GM18951 (cell line): ENCODE measurements around the gene PAWR.

ENCODE experiments used
- POLR2A ChIP-seq: IDR thresholded peaks from 4 replicates; pipeline ENCODE4 v1.6.1; 2011; ENCODE audit warnings: mild to moderate bottlenecking; ENCODE audit not compliant: insufficient read length, insufficient read depth; ENCODE audit errors: extremely low read depth
- in situ Hi-C: fragments of 300-500 bp; cut with MboI; formaldehyde crosslinking; loops from one replicate; pipeline ENCODE4 v1.12.0; 2022; ENCODE audit warnings: low sequenced_read_pairs, mixed read lengths, inconsistent platforms; ENCODE audit not compliant: unreplicated experiment

PAWR gene

DNA sequence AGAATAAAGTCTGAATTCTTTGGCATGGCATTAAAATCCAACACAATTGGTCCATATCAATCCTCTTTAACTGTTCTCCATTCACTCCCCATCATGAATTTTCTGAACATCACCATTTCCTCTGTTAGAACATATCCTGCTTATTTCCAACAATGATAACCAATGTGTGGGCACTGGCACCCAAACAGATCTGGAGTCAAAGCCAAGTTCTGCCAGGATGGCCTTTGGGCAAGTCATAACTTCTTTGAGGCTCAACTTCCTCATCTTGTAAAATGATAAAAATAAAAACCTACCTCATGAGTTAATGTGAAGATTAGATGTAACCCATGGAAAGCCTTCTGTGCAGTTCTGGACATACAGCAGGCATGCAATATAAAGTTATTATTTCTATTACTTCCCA is 12.5 kb downstream of the PAWR start:
- TF ChIP-seq POLR2A = no peak
- in situ Hi-C loops = loop anchor here (25.0 kb wide), 1 partner anchor 116 kb away; no protein-coding TSS in a partner anchor

DNA sequence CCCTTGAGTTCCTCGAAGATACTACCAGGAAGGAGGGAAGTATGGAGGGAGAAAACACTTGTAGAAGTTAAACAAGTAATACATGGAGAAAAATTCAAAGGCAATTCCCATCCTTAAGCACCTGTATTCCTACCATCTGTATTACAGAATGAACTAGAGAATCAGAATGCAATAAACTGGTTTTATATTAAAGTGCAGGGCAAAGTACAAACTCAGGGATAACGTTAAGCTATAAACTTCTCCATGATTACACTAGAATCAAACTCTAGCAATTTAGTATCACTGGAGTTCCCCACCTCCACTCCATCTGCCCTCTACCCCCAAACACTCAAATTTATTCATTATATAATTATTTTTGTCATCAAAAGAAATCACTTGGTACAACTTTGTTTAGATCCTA is 13.1 kb downstream of the PAWR start:
- TF ChIP-seq POLR2A = no peak
- in situ Hi-C loops = loop anchor here (25.0 kb wide), 1 partner anchor 115 kb away; no protein-coding TSS in a partner anchor

DNA sequence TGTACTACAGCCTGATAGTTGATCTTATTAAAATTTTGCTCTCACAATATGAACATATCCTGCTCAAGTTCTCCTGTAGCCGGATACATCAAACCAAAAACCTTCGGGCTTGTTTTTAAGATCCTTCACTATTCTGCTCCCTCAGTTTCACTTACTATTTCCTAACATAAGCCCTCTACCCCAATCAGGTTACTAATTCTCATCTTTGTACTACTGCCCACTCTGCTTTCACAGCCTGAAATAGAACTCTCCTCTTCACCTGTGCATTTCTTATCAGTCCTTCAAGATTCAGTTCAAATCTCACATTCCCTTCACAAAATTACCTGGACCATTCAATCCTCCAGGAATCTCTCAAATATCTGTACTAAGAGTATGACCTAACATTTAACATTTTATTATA is 14.2 kb downstream of the PAWR start:
- in situ Hi-C loops = loop anchor here (25.0 kb wide), 1 partner anchor 114 kb away; no protein-coding TSS in a partner anchor
- TF ChIP-seq POLR2A = no peak

DNA sequence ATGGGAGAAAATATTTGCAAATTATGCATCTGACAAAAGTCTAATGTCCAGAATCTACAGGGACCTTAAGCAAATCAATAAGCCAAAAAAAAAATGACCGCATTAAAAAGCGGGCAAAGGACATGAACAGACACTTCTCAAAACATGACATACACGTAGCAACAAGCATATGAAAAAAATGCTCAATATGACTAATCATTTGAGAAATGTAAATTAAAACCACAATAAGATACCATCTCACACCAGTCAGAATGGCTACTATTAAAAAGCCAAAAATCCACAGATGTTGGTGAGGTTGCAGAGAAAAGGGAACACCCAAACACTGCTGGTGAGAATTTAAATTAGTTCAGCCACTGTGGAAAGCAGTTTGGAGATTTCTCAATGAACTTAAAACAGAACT is 16.1 kb downstream of the PAWR start:
- no peak for TF ChIP-seq POLR2A
- in situ Hi-C loops = loop anchor here (25.0 kb wide), 1 partner anchor 112 kb away; no protein-coding TSS in a partner anchor

DNA sequence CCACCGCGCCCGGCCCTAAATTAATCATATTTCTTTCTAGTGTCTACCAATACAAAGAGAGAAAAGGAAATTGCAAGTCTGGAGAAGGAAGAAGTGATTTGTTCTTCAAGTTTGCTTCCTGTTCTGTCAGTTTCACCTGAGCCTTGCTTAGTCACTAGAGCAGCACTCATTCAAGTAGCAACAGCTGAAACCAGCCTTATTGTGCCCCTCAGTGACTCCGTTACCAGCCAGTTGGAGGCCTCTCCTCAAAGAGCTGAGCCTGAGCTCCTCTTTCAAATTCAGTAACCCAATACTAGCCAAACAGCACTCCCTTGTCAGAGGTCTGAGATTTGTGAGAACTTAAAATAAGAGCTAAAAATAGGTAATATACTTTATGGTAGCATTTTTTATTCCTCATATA is 17.4 kb downstream of the PAWR start:
- no peak for TF ChIP-seq POLR2A
- in situ Hi-C loops = no loop called here

DNA sequence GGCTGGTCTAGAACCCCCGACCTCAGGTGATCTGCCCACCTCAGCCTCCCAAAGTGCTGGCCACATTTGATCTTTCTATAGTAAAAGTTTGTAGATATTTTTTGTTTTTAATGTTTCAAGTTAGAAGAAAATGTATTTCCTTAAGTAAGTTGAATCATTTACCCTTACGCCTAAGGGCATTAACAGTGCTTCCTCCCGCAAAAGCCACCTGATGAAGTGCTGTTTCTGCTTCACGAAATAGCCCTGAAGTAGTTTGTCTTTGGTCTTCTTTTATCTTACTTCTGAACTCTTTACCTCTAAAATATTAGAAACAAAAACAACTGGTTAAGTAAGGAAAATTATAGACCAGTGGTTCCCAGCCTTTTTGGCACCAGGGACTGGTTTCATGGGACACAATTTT is 22.7 kb downstream of the PAWR start:
- no peak for TF ChIP-seq POLR2A
- in situ Hi-C loops = no loop called here

DNA sequence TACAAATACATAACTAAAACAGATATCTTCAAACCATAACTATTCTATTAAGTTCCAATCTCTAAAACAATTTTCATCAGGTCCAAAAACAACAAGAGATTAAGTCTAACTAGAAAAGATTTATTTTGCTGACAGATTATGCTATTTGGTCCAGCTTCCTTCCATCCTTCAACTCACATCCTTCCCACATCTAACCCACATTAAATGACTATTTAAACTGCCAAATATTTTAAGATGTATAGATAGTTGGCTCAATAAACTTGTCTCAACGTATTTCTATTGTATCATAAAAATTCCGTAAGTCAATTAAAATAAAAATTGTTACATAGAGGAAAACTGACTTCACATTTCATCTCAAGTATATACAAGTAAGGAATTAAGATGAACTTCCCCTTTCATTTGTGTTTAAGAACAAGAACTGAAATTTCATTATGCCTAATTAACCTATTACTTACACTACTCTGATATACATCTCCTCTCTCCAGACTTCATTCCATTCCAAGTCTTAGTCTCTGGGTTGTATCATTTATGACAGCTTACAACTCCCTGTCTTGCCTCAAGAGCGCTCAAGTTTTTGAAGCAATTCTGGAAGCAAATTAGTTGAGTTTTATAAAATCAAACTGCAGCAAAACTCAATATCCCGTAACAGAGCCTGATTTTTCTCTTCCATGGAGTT is 25.4 kb downstream of the PAWR start:
- no peak for TF ChIP-seq POLR2A
- in situ Hi-C loops = no loop called here

DNA sequence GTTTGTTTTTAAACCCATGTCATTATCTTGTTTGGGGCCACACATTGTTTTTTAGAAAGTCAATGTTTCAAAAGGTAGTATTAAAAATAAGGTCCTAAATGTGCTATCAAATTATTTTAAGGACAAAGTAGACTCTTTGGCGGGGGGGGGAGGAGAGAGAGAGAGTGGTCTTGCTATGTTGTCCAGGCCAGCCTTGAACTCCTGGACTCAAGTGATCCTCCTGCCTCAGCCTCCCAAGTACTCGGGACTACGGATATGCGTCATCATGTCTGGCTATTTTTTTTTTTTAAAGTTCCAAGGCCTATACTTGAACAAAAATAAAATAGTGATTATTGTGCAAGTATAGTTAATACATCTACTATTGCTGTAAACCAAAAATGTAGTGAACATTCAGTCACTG is 26.2 kb downstream of the PAWR start:
- TF ChIP-seq POLR2A = no peak
- in situ Hi-C loops = no loop called here

DNA sequence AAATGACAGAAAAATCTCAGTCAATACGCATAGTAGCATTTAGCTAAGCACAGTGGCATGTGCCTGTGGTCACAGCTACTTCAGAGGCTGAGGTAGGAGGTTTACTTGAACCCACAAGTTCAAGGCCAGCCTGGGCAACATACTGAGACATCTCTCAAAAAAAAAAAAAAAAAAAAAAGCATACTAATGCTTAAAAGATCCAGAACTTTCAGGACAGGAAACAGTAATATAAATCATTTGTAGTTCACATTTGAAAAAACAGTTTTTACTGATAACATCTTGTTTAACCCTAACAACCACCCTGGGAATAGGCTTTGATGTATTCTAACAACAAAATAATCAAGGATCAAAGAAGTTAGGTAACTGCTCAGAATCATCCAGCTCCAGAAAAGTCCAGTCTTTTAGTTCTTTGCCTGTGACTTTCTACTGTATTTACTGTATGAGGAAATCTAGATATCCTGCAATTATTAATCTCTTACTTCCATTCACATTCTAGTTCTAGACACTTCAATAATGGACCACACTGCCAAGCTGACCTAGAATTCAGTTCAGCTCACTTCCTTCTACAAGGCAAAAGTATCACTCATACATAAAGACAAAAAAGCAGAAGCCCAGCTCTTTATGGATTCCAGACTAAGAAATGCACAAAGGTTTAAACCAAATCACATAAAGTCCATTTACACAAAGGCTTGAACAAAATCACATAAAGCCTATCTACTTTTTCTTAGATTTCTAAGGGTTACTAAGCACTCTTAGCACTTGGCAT is 28.5 kb downstream of the PAWR start:
- TF ChIP-seq POLR2A = no peak
- in situ Hi-C loops = no loop called here

DNA sequence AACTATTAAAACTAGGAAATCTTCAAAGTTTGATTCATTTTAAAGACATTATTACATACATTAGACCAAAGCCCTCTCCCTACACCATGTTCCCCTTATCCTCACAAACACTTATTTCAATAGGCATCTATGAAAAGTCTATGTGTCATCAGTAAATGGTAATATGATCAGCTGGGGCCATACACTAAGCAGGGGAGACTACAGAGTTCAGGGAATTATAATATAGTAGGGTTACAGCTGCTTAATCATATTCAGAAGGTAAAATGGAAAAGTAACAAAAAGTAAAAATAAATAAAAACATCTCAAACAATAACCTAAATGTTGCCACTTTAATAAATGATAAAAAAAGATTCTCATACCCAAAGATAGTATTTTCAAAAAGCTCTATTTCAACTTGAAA is 29.1 kb downstream of the PAWR start:
- in situ Hi-C loops = no loop called here
- TF ChIP-seq POLR2A = no peak

DNA sequence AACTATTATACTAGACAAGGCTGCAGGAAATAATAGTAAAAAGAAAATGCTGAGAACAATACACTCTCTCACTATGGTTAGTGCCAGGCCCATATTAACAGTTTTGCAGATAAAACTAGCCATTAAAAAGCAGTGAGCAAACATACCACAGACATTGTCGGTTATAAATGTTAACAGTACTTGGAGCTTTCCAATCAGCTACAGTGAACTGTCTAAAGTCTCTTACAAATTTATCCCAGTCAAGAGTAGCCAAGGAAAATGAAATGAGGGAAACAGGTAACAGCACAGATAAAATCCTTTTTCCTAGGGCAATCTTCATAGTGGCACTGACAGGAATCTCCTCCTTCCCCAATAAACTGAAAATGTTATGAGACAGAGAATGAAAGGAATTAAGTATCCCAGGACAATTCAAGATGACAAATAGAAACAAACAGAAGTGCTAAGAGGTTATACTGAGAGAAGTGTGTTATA is 30.8 kb downstream of the PAWR start:
- in situ Hi-C loops = no loop called here

DNA sequence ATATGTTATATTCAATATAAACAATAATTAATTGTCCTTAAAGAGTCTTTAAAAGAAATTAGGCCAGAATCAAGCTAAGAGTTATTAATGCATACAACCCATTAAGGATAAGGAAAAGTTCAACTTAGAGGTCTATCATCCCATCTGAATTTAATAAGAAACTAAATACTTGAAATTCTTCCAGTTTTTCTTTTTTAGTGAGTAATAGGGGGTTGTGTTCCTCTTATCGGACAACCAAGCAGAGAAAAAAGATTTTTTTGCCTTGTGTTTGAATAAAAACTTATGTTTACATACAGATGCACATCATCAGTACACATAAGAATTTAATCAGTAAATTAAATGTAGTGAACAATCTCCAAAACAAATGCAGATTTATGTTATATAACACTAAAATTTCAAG is 32.5 kb downstream of the PAWR start:
- no peak for TF ChIP-seq POLR2A
- in situ Hi-C loops = no loop called here

More for the DNA sequence above, 30.8 kb downstream of the PAWR start:
- TF ChIP-seq POLR2A = no peak

DNA sequence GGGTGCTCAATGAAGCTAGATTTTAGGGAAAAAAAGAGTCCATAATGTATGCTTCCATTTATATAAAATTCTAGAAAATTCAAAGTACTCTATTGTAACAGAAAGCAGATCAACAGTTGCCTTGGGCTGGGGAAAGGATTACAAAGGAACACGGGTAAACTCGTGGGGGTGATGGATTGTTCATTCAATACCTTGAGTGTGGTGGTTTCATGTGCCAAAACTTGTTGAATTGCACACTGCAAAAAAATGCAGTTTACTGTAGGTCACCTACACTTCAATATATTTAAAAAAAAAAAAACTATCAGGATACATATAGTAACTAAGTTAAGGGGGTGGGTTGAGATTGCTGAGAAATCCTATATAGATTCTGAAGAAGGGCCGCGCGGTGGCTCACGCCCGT is 33.6 kb downstream of the PAWR start:
- in situ Hi-C loops = no loop called here
- no peak for TF ChIP-seq POLR2A

DNA sequence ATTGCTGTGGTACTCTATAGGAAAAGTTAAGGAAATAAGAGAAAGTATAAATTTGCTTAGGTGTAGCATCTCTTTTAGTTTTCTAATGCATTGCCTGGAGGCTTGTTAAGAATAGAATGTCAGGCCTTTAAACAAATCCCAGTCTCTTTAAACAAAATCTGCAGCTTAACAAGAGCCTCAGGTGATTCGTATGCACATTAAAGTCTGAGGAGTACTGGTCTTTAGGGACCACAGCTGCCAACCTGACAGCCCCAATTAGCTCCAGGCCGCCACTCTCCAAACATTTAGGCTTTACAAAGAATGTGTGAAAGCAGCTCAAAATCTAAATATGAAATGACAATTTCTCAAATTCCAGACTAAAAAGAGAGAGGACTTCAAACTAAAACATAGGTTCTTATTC is 35.7 kb downstream of the PAWR start:
- in situ Hi-C loops = no loop called here
- TF ChIP-seq POLR2A = no peak
